ENCODE results near the gene NOTCH3.

NOTCH3 gene

GRCh38 chr19:15235781-15236180, 35.0 kb upstream of the NOTCH3 start:
- H3K27ac ChIP-seq: no peak overlapping the region
- no peak for TF ChIP-seq ZFX (IDR thresholded peaks at IDR 0.05; ENCODE audit: borderline replicate concordance)
- TF ChIP-seq CTCF (IDR thresholded peaks at IDR 0.05): no peak

GRCh38 chr19:15234431-15235130, 33.8 kb upstream of the NOTCH3 start:
- peak overlapping the region; percentile 44 for H3K27ac ChIP-seq
- TF ChIP-seq CTCF (IDR thresholded peaks at IDR 0.05) (no peak), ZFX (IDR thresholded peaks at IDR 0.05; ENCODE audit: borderline replicate concordance) (no peak)

GRCh38 chr19:15231271-15231670, 30.5 kb upstream of the NOTCH3 start:
- no peak overlapping the region for H3K27ac ChIP-seq
- no peak for TF ChIP-seq ZFX (IDR thresholded peaks at IDR 0.05; ENCODE audit: borderline replicate concordance)
- TF ChIP-seq CTCF (IDR thresholded peaks at IDR 0.05): no peak

- H3K27ac ChIP-seq: no peak overlapping the region
- TF ChIP-seq ZFX (IDR thresholded peaks at IDR 0.05; ENCODE audit: borderline replicate concordance) (no peak), CTCF (IDR thresholded peaks at IDR 0.05) (no peak)
These were observed 26.5 kb upstream of the NOTCH3 start for GRCh38 chr19:15227261-15227660.

- no peak overlapping the region for H3K27ac ChIP-seq
- TF ChIP-seq CTCF (IDR thresholded peaks at IDR 0.05): no peak
- TF ChIP-seq ZFX (IDR thresholded peaks at IDR 0.05; ENCODE audit: borderline replicate concordance): no peak
These were observed 25.0 kb upstream of the NOTCH3 start for GRCh38 chr19:15225760-15226159.

- no peak for TF ChIP-seq CTCF (IDR thresholded peaks at IDR 0.05)
- no peak for TF ChIP-seq ZFX (IDR thresholded peaks at IDR 0.05; ENCODE audit: borderline replicate concordance)
- H3K27ac ChIP-seq: no peak overlapping the region
These were observed 23.0 kb upstream of the NOTCH3 start for GRCh38 chr19:15223649-15224361.
